HepG2 (cell line): ENCODE data around the gene NCAPD2. TPM values are rescaled to one million over a fixed set of nuclear protein-coding genes. Genes with fewer than 3 reads are reported as not detected.

ENCODE experiments used
- BCL3 ChIP-seq: sonication (generic); formaldehyde crosslinking; IDR thresholded peaks from 2 replicates; pipeline ENCODE4 v1.5.1; 2020; ENCODE audit warnings: mild to moderate bottlenecking, missing genetic modification reagents, moderate library complexity
- GPN1 ChIP-seq: sonication (generic); formaldehyde crosslinking; IDR thresholded peaks from 2 replicates; pipeline ENCODE4 v1.5.1; 2020; ENCODE audit warnings: missing genetic modification reagents, borderline replicate concordance
- HMGA1 ChIP-seq: sonication (generic); formaldehyde crosslinking; conservative IDR thresholded peaks from 2 replicates; pipeline ENCODE4 v1.4.0; 2020; ENCODE audit warnings: missing genetic modification reagents
- HOXA5 ChIP-seq: sonication (generic); formaldehyde crosslinking; IDR thresholded peaks from 2 replicates; pipeline ENCODE4 v1.4.0; 2020; ENCODE audit warnings: missing genetic modification reagents
- MTF1 ChIP-seq: sonication (generic); formaldehyde crosslinking; IDR thresholded peaks from 2 replicates; pipeline ENCODE4 v1.5.0; 2020; ENCODE audit warnings: missing genetic modification reagents
- PRDM15 ChIP-seq: sonication (generic); formaldehyde crosslinking; IDR thresholded peaks from 2 replicates; pipeline ENCODE4 v1.4.0; 2020; ENCODE audit warnings: missing genetic modification reagents
- ZFP36L2 ChIP-seq: sonication (generic); formaldehyde crosslinking; IDR thresholded peaks from 2 replicates; pipeline ENCODE4 v1.4.0; 2020; ENCODE audit warnings: missing genetic modification reagents
- ZNF264 ChIP-seq: sonication (generic); formaldehyde crosslinking; IDR thresholded peaks from 2 replicates; pipeline ENCODE4 v1.4.0; 2020; ENCODE audit warnings: missing genetic modification reagents
- ZNF430 ChIP-seq: sonication (generic); formaldehyde crosslinking; IDR thresholded peaks from 2 replicates; pipeline ENCODE4 v1.9.0; 2021; ENCODE audit warnings: mild to moderate bottlenecking, missing genetic modification reagents
- ZNF572 ChIP-seq: sonication (generic); formaldehyde crosslinking; IDR thresholded peaks from 2 replicates; pipeline ENCODE4 v1.5.1; 2020; ENCODE audit warnings: mild to moderate bottlenecking, missing genetic modification reagents
- ZNF589 ChIP-seq: sonication (generic); formaldehyde crosslinking; conservative IDR thresholded peaks from 2 replicates; pipeline ENCODE4 v1.8.0; 2022; ENCODE audit warnings: mild to moderate bottlenecking, moderate library complexity, missing genetic modification reagents
- ZNF646 ChIP-seq: sonication (generic); formaldehyde crosslinking; IDR thresholded peaks from 2 replicates; pipeline ENCODE4 v1.9.0; 2021; ENCODE audit warnings: mild to moderate bottlenecking, missing genetic modification reagents
- ZXDC ChIP-seq: sonication (generic); formaldehyde crosslinking; IDR thresholded peaks from 2 replicates; pipeline ENCODE4 v1.5.0; 2020; ENCODE audit warnings: mild to moderate bottlenecking, missing genetic modification reagents
- polyA plus RNA-seq, 8 experiments: library from polyadenylated mRNA; depleted of rRNA in 3 of 8; stranded (reverse) in 7 of 8; unstranded in 1 of 8; fragments of >200 nt; fragmentation: Illumina TruSeq in 4 of 8; extraction: Trizol in 4 of 8; gene quantifications; 2 replicates each; pipeline versions ENCODE4 v1.2.1 to v1.2.3, GENCODE V29; 2011 to 2016; ENCODE audit warnings: low read depth in 4 of 8, missing spikeins in 1 of 8, mixed read lengths in 1 of 8; ENCODE audit not compliant: insufficient read depth in 1 of 8
- total RNA-seq, 5 experiments: library from RNA; depleted of rRNA; stranded (reverse); fragments of >200 nt; fragmentation: Illumina TruSeq; extraction: Trizol; gene quantifications; 2 replicates each; pipeline ENCODE4 v1.2.3, GENCODE V29; 2016; ENCODE audit warnings: low read depth in 1 of 5

Gene NCAPD2
- total and polyA plus RNA-seq, 2 of the 13 experiments (the other 11 are each of a cell fraction or from before 2014, with no cell fraction given): 51.1 to 65.6 TPM

GRCh38 chr12:6542209-6543009 lies 48.5 kb downstream of the NCAPD2 start (continued):
- TF ChIP-seq ZNF646 (CRISPR knock-in tag) (no peak), MTF1 (CRISPR knock-in tag) (no peak), ZNF572 (CRISPR knock-in tag) (0 out of 2 replicates have a peak, but pooled peaks have one; percentile 29), ZNF589 (CRISPR knock-in tag) (no peak), BCL3 (CRISPR knock-in tag) (peak; percentile 72; the same call in 1 of the 2 replicates), ZNF430 (CRISPR knock-in tag) (no peak), ZNF264 (CRISPR knock-in tag) (peak; percentile 90), HMGA1 (no peak), HOXA5 (CRISPR knock-in tag) (peak; percentile 54; the same call in 1 of the 2 replicates), GPN1 (CRISPR knock-in tag) (no peak), PRDM15 (CRISPR knock-in tag) (peak; percentile 37; the same call in 1 of the 2 replicates), ZFP36L2 (CRISPR knock-in tag) (no peak), ZXDC (CRISPR knock-in tag) (no peak)
